Gastroesophageal sphincter (tissue), 4 donors: Measurements from ENCODE around the gene HOXA11. TPM values are rescaled to one million over a fixed set of nuclear protein-coding genes. Genes with fewer than 3 reads are reported as not detected.

Source experiments
- ATAC-seq: fragments of 150-250 bp; one replicate; pipeline ENCODE4 v1.9.1; 2016; ENCODE audit warnings: mild to moderate bottlenecking, moderate library complexity
- H3K27ac ChIP-seq, 4 donors: fragments of 200-600 bp; sonication (generic) in 3 of 4; 1 replicate in 3 of 4; 2 replicates in 1 of 4; pipeline ENCODE4 v1.5.1; 2016 to 2019
- H3K27me3 ChIP-seq: fragments of 200-600 bp; sonication (generic); one replicate; pipeline ENCODE4 v1.5.1; 2019
- H3K36me3 ChIP-seq, 2 donors: fragments of 200-600 bp; sonication (generic); one replicate each; pipeline ENCODE4 v1.5.1; 2019; ENCODE audit warnings: control low read depth in 1 of 2
- H3K4me1 ChIP-seq, 3 donors: fragments of 200-600 bp; sonication (generic); 1 replicate in 2 of 3; 2 replicates in 1 of 3; pipeline ENCODE4 v1.5.1; 2016 to 2019; ENCODE audit warnings: control low read depth in 2 of 3
- H3K4me3 ChIP-seq, 2 donors: fragments of 200-600 bp; sonication (generic); one replicate each; pipeline ENCODE4 v1.5.1; 2019; ENCODE audit warnings: mild to moderate bottlenecking in 1 of 2, moderate library complexity in 1 of 2
- H3K9me3 ChIP-seq, 3 donors: fragments of 200-600 bp; sonication (generic); one replicate each; pipeline ENCODE4 v1.5.1; 2017 to 2019; ENCODE audit warnings: control low read depth in 2 of 3
- EP300 ChIP-seq: sonication (generic); formaldehyde crosslinking; IDR thresholded peaks from one replicate; pipeline ENCODE4 v1.6.1; 2017; ENCODE audit warnings: antibody characterized with exemption, mild to moderate bottlenecking
- POLR2A ChIP-seq, 2 donors: fragments of 450-650 bp; IDR thresholded peaks; one replicate each; pipeline ENCODE4 v1.6.1; 2017; ENCODE audit warnings: antibody characterized with exemption in 2 of 2, mild to moderate bottlenecking in 2 of 2, moderate library complexity in 1 of 2
- POLR2AphosphoS5 ChIP-seq: sonication (generic); formaldehyde crosslinking; IDR thresholded peaks from one replicate; pipeline ENCODE4 v1.6.1; 2017; ENCODE audit warnings: antibody characterized with exemption
- WGBS, 2 donors: methylation state at CpG; one replicate each; pipeline ENCODE4 v1.1.5; 2018; ENCODE audit warnings: low coverage in 1 of 2; 5-methylcytosine and 5-hydroxymethylcytosine counted together
- total RNA-seq, 4 donors: library from RNA; depleted of rRNA; stranded (reverse); fragments of >200 nt; gene quantifications; one replicate each; pipeline ENCODE4 v1.1.0, GENCODE V29; 2016
- TF ChIP-seq, protein P1 (sequence below), 4 experiments: fragments of 200-600 bp in 2 of 4; fragments of 450-650 bp in 2 of 4; sonication (generic) in 1 of 4; IDR thresholded peaks; one replicate each; pipeline ENCODE4 v1.5.1; 2017 to 2019; ENCODE audit warnings: antibody characterized with exemption in 4 of 4, mild to moderate bottlenecking in 2 of 4, moderate library complexity in 2 of 4

HOXA11 gene
- total RNA-seq, 4 donors from 2014 or later = 0.12 TPM; not detected in 3

GRCh38 chr7:27184337-27185012, 557 bp downstream of the HOXA11 start:
- Histone ChIP-seq H3K27ac (no peak overlapping the region), H3K4me1 (peaks cover 0 to 63% (median 18%) of the 10 kb centered on the region in 3 donors), H3K9me3 (no peaks in the 10 kb centered on the region), H3K36me3 (no peaks in the 10 kb centered on the region), H3K4me3 (peak overlapping the region in 1 of 2 donors; percentile 41), H3K27me3 (peaks cover 100% of the 10 kb centered on the region)
- ATAC-seq = no peak
- 4 to 5% methylated on average over 12 to 17 of the region's 72 CpGs for WGBS, 2 donors
- no peak for TF ChIP-seq POLR2AphosphoS5
- TF ChIP-seq, protein P1, sequence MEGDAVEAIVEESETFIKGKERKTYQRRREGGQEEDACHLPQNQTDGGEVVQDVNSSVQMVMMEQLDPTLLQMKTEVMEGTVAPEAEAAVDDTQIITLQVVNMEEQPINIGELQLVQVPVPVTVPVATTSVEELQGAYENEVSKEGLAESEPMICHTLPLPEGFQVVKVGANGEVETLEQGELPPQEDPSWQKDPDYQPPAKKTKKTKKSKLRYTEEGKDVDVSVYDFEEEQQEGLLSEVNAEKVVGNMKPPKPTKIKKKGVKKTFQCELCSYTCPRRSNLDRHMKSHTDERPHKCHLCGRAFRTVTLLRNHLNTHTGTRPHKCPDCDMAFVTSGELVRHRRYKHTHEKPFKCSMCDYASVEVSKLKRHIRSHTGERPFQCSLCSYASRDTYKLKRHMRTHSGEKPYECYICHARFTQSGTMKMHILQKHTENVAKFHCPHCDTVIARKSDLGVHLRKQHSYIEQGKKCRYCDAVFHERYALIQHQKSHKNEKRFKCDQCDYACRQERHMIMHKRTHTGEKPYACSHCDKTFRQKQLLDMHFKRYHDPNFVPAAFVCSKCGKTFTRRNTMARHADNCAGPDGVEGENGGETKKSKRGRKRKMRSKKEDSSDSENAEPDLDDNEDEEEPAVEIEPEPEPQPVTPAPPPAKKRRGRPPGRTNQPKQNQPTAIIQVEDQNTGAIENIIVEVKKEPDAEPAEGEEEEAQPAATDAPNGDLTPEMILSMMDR (IDR thresholded peaks at IDR 0.05) = no peak
- no peak for TF ChIP-seq EP300
- TF ChIP-seq POLR2A (IDR thresholded peaks at IDR 0.05) = no peak

GRCh38 chr7:27183682-27184336, 1.2 kb downstream of the HOXA11 start:
- no peak overlapping the region for H3K27ac ChIP-seq
- WGBS, 2 donors = 6 to 15% methylated on average over 13 to 25 of the region's 30 CpGs
- H3K4me3 ChIP-seq = peak overlapping the region in 1 of 2 donors; percentile 41
- TF ChIP-seq POLR2A (IDR thresholded peaks at IDR 0.05) (no peak), POLR2AphosphoS5 (no peak), EP300 (no peak)
- TF ChIP-seq, protein P1 (IDR thresholded peaks at IDR 0.05) = no peak
- ATAC-seq = no peak
- peaks cover 100% of the 10 kb centered on the region for H3K27me3 ChIP-seq
- no peaks in the 10 kb centered on the region for H3K9me3 ChIP-seq
- no peaks in the 10 kb centered on the region for H3K36me3 ChIP-seq
- H3K4me1 ChIP-seq = peaks cover 0 to 60% (median 18%) of the 10 kb centered on the region in 3 donors

DNA sequence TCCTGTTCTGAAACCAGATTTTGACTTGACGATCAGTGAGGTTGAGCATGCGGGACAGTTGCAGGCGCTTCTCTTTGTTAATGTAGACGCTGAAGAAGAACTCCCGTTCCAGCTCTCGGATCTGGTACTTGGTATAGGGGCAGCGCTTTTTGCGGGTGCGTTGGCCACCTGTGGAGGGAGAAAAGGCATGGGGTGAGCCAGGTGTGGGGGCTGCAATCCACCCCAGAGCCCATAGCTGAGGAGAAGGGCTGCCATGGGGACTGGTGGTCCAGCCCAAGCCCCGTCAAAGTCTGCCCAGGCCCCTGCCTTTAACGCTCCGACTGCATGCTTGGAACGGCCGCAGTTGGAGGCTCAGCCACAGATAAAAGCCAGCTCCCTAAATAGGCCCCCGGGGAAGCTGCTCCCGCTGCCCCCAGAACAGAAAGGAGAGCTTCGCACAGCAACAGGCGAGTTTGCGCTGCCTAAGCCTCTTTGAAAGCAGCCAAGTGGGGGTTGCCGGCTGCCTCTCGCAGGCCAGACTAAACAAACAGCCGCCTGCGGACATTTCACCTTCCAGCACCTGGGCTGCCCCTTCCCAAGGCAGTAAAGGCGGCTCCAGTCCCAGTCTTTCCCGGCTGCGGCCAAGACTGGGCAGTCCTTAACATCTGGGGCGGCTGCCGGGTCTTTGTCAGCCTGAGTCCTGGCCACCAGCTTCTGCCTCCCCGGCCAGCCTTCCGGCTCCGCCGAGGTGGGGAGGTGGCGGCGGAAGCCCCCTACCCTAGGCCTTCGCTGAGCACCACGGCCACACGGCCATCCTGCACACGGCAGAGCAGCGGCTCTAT, 2.0 kb downstream of the HOXA11 start:
- H3K4me1 ChIP-seq = peaks cover 0 to 52% (median 12%) of the 10 kb centered on the region in 3 donors
- no peak for ATAC-seq

DNA sequence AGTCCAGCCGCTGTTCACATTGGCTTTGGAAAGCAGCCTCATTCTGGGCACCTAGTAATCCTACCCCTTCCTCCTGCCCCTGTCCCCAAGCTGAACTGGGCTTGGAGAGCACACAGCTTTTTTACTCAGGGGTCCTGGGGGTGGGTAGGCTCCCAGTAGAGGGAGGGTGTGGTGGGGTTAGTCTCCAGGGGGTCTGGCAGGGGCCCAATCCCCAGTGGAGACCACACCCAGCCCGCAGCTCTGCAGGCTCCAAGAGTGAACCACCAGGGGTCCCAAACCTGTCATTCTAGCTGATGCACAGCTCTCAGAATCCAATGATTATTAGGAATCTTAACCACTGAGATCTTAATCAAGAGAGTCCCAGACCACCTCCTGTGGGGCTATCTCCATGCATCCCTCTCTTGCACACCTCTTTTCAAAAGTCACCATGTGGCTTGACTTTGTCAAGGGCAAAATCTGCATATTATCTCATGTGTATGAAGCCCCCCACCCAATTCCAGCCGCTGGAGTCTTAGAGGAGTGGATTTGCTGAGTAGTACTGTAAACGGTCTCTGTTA, 2.7 kb downstream of the HOXA11 start:
- no peak for TF ChIP-seq POLR2A (IDR thresholded peaks at IDR 0.05)
- TF ChIP-seq POLR2AphosphoS5 = no peak
- no peak for TF ChIP-seq EP300
- TF ChIP-seq, protein P1 (IDR thresholded peaks at IDR 0.05) = no peak
- no peak overlapping the region for H3K27ac ChIP-seq
- peaks cover 100% of the 10 kb centered on the region for H3K27me3 ChIP-seq
- no peaks in the 10 kb centered on the region for H3K36me3 ChIP-seq
- H3K9me3 ChIP-seq = no peaks in the 10 kb centered on the region
- H3K4me3 ChIP-seq = no peak overlapping the region
- 0% methylated on average over 2 of the region's 4 CpGs; no CpG with 5 or more reads in 1 of the 2 donors for WGBS, 2 donors
- ATAC-seq = no peak
- H3K4me1 ChIP-seq = peaks cover 0 to 46% (median 11%) of the 10 kb centered on the region in 3 donors

More for the DNA sequence above, 2.0 kb downstream of the HOXA11 start:
- Histone ChIP-seq H3K4me3 (no peak overlapping the region), H3K9me3 (no peaks in the 10 kb centered on the region), H3K27me3 (peaks cover 100% of the 10 kb centered on the region), H3K27ac (no peak overlapping the region), H3K36me3 (no peaks in the 10 kb centered on the region)
- no peak for TF ChIP-seq EP300
- TF ChIP-seq, protein P1 (IDR thresholded peaks at IDR 0.05) = no peak
- TF ChIP-seq POLR2AphosphoS5 = no peak
- WGBS, 2 donors = 20% methylated on average over 6 of the region's 39 CpGs; no CpG with 5 or more reads in 1 of the 2 donors
